MM.1S (cell line): Measurements from ENCODE around the gene VSNL1.

Experiments
- EZH2 ChIP-seq: fragments of 300-600 bp; sonication (generic); optimal IDR thresholded peaks from 2 replicates; pipeline ENCODE3; 2017; ENCODE audit warnings: low read depth, mild to moderate bottlenecking, antibody characterized with exemption, low read length, mixed read lengths
- EZH2phosphoT487 ChIP-seq: fragments of 300-600 bp; sonication (generic); IDR thresholded peaks from 2 replicates; pipeline ENCODE4 v1.6.1; 2018; ENCODE audit warnings: antibody characterized with exemption, low read length
- TF ChIP-seq, protein P1 (sequence below): fragments of 300-600 bp; sonication (generic); IDR thresholded peaks from 2 replicates; pipeline ENCODE4 v1.5.1; 2016; ENCODE audit warnings: antibody characterized with exemption, low read length, mixed read lengths

GRCh38 chr2:17690776-17691175, 150.3 kb downstream of the VSNL1 start:
- TF ChIP-seq, protein P1, sequence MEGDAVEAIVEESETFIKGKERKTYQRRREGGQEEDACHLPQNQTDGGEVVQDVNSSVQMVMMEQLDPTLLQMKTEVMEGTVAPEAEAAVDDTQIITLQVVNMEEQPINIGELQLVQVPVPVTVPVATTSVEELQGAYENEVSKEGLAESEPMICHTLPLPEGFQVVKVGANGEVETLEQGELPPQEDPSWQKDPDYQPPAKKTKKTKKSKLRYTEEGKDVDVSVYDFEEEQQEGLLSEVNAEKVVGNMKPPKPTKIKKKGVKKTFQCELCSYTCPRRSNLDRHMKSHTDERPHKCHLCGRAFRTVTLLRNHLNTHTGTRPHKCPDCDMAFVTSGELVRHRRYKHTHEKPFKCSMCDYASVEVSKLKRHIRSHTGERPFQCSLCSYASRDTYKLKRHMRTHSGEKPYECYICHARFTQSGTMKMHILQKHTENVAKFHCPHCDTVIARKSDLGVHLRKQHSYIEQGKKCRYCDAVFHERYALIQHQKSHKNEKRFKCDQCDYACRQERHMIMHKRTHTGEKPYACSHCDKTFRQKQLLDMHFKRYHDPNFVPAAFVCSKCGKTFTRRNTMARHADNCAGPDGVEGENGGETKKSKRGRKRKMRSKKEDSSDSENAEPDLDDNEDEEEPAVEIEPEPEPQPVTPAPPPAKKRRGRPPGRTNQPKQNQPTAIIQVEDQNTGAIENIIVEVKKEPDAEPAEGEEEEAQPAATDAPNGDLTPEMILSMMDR, result no peak
- TF ChIP-seq EZH2 (no peak), EZH2phosphoT487 (no peak)
